Measurements from ENCODE around the gene SLC39A11.
"Not testable (repeated sequence)": the region's sequence is repeated elsewhere in the genome, so short reads cannot be mapped to it uniquely, and the experiment has no call there.

Gene SLC39A11

GRCh38 chr17:72898725-72899124, 193.8 kb downstream of the SLC39A11 start:
- no peak overlapping the region for H3K4me3 ChIP-seq (ENCODE audit: low read depth, low read length)
- TF ChIP-seq CTCF (conservative IDR thresholded peaks at IDR 0.05; ENCODE audit: low read depth, low read length) = no peak
- no peak for DNase-seq (ENCODE audit: low read depth)

DNA sequence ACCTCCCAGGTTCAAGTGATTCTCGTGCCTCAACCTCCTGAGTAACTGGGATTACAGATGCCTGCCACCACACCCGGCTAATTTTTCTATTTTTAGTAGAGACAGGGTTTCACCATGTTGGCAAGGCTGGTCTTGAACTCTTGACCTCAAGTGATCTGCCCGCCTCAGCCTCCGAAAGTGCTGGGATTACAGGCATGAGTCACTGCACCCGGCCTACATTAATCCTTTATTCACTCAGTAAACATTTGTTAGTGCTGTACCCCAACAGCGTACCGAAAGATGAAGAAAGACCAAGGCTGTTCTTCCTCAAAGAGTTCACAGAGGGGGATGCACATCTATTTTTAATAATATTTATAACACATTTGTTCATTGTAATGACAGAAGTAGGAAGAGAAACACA, 196.2 kb downstream of the SLC39A11 start:
- not testable (repeated sequence) for DNase-seq (ENCODE audit: low read depth); H3K4me3 ChIP-seq (ENCODE audit: low read depth, low read length)

DNA sequence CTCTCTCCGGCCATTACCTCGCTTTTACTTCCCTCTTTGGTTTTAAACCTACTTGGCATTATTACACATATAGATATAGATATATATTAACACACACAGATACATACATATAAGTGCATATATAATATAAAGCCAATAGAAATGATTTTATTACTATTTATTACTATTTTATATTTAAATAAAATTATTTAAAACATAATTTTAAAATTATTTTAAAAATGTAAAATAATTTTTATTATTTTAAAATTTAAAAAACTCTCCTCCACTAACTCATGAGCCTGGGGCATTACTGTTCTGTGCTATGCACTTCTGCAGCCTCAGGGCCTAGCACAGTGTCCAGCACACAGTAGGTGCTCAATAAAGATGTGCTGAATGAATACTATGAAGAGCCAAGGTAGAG, 200.9 kb downstream of the SLC39A11 start:
- no peak overlapping the region for H3K4me3 ChIP-seq (ENCODE audit: low read depth, low read length)
- DNase-seq (ENCODE audit: low read depth) = no peak
- TF ChIP-seq CTCF (conservative IDR thresholded peaks at IDR 0.05; ENCODE audit: low read depth, low read length) = no peak

DNA sequence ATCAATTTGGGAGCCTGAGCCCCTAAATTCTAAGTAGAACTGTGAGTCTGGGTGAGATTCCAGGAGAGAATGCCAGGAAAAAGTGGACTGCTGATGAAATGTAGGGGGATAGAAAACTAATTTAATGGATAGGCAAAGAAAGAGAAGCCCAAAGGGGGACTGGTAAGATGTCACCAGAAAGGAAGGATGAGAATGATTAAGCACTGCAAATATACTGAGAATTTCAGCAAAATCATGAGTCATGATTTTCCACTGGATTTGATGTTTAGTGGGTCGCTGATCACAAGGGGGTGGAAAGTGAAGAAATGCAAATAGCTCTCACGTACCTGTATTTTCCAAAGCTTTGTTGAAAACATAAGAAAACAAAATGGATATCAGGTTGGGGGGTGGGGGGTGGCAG, 201.8 kb downstream of the SLC39A11 start:
- no peak for TF ChIP-seq CTCF (conservative IDR thresholded peaks at IDR 0.05; ENCODE audit: low read depth, low read length)
- peak; percentile 63 for DNase-seq (ENCODE audit: low read depth)
- no peak overlapping the region for H3K4me3 ChIP-seq (ENCODE audit: low read depth, low read length)

- no peak overlapping the region for H3K4me3 ChIP-seq (ENCODE audit: low read depth, low read length)
- TF ChIP-seq CTCF (conservative IDR thresholded peaks at IDR 0.05; ENCODE audit: low read depth, low read length) = no peak
- peak; percentile 46 for DNase-seq (ENCODE audit: low read depth)
Measured at GRCh38 chr17:72887917-72888316, 204.6 kb downstream of the SLC39A11 start.

GRCh38 chr17:72887322-72887721, 205.2 kb downstream of the SLC39A11 start:
- DNase-seq (ENCODE audit: low read depth) = no peak

DNA sequence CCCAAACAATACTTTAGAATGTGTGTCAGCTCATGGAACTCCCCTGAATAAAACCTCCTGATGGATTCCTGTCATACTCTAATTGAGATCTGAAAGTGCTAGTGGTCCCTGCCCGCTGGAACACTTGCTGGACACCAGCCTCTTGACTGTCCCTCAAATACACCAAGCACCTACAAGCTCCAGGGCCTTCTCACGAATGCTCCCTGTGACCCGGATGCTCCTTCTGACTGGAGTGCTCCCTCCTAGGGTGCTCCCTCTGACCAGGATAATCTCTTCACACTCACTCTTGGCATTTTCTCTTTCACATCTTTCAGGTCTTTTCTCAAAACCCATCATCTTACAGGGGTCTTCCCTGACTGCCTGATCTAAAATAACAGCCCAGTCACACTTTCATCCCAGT, 205.9 kb downstream of the SLC39A11 start:
- TF ChIP-seq CTCF (conservative IDR thresholded peaks at IDR 0.05; ENCODE audit: low read depth, low read length) = no peak
- H3K4me3 ChIP-seq (ENCODE audit: low read depth, low read length) = no peak overlapping the region

More at GRCh38 chr17:72887322-72887721, 205.2 kb downstream of the SLC39A11 start:
- H3K4me3 ChIP-seq (ENCODE audit: low read depth, low read length) = no peak overlapping the region
- TF ChIP-seq CTCF (conservative IDR thresholded peaks at IDR 0.05; ENCODE audit: low read depth, low read length) = no peak

DNA sequence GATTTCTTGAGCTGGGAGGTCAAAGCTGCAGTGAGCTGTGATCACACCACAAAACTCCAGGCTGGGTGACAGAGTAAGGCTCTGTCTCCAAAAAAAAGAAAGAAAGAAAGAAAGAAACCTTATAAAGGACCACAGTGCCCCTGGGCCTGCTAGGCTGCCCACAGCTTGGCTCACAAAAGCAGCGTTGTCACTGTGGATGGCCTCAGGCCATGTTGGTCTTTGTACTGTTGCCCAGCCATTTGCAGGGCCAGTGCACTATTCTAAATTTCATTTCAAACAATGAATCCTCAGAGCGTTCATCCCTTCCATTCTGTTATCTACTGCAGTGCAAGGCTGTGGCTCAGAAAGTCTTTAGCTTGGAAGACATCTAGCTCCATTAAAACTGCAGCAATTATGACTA, 208.4 kb downstream of the SLC39A11 start:
- DNase-seq (ENCODE audit: low read depth) = no peak
- no peak overlapping the region for H3K4me3 ChIP-seq (ENCODE audit: low read depth, low read length)
- no peak for TF ChIP-seq CTCF (conservative IDR thresholded peaks at IDR 0.05; ENCODE audit: low read depth, low read length)

More for the DNA sequence above, 205.9 kb downstream of the SLC39A11 start:
- no peak for DNase-seq (ENCODE audit: low read depth)
